Fibroblast of villous mesenchyme (primary cell): ENCODE results near the gene NRSN2. TPM values are rescaled to one million over a fixed set of nuclear protein-coding genes. Genes with fewer than 3 reads are reported as not detected.

Experiments
- DNase-seq: peaks from one replicate; pipeline ENCODE4 v3.0.0-alpha.2; 2010; ENCODE audit warnings: low read depth
- H3K4me3 ChIP-seq: 2 replicates; pipeline ENCODE4 v1.5.1; 2011; ENCODE audit warnings: low read depth, mild to moderate bottlenecking, low read length
- CTCF ChIP-seq: IDR thresholded peaks from 2 replicates; pipeline ENCODE4 v1.5.1; 2012; ENCODE audit warnings: low read depth, mild to moderate bottlenecking, low read length; ENCODE audit not compliant: insufficient read depth
- total RNA-seq: library from RNA; depleted of rRNA; stranded (reverse); fragments of >200 nt; gene quantifications from 2 replicates; pipeline ENCODE4 v1.2.3, GENCODE V29; 2012

Gene NRSN2
- total RNA-seq, 1 donor, result 53.5 TPM

GRCh38 chr20:364905-365794, 18.2 kb downstream of the NRSN2 start:
- no peak for TF ChIP-seq CTCF
- H3K4me3 ChIP-seq, result no peak overlapping the region
- DNase-seq, result no peak

GRCh38 chr20:366041-366718, 19.3 kb downstream of the NRSN2 start:
- DNase-seq, result no peak
- no peak overlapping the region for H3K4me3 ChIP-seq
- no peak for TF ChIP-seq CTCF

- TF ChIP-seq CTCF, result no peak
- no peak overlapping the region for H3K4me3 ChIP-seq
- DNase-seq, result no peak
Observed at GRCh38 chr20:366719-367485, 20.0 kb downstream of the NRSN2 start.

DNA sequence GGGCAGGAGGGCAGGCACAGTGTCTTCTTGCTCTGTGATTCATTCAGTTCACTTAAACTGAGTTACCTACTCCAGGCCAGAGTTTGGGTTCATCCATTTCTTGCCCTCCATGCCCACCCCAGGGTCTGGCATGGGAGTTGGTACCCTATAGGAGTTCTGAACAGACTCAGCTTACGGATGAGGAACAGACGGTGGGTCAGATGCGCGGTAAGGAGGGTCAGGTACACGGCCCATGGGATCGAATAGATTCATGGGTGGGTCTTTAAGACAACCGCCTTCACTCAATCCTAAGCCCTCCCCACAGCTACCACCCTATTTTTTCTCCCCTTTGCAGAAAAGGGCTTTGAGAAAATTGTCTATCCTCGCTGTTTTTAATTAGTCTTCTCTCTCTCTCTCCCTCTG, 20.6 kb downstream of the NRSN2 start:
- TF ChIP-seq CTCF, result no peak
- no peak for DNase-seq
- no peak overlapping the region for H3K4me3 ChIP-seq

DNA sequence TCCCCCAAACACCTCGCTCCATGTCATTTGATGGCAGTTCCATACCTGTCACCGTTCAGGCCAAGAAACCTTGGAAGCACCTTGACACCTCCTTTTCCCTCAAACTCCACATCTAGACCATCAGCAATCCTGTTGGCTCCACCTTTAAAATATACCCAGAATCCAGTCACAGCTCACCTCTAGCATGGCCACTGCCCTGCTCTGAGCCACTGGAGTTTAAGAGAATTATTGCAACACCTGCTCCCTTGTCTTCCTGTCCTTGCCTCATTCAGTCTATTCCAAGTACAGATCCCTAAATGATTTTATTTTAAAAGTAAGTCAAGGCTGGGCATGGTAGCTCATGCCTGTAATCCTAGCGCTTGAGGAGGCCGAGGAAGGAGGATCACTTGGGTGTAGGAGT, 22.0 kb downstream of the NRSN2 start:
- no peak overlapping the region for H3K4me3 ChIP-seq
- no peak for TF ChIP-seq CTCF
- no peak for DNase-seq

GRCh38 chr20:370151-370600, 23.3 kb downstream of the NRSN2 start:
- no peak for DNase-seq
- no peak for TF ChIP-seq CTCF
- no peak overlapping the region for H3K4me3 ChIP-seq
